Keratinocyte (primary cell): ENCODE data around the gene ZC3H12C. TPM values are rescaled to one million over a fixed set of nuclear protein-coding genes. Genes with fewer than 3 reads are reported as not detected.
A peak's percentile ranks its signal among the peaks of the same experiment; 100 is the strongest.

Experiments used
- DNase-seq: peaks from one replicate; pipeline ENCODE4 v3.0.0-alpha.2; 2011; ENCODE audit warnings: low read depth, missing footprints, low spot score
- FAIRE-seq: peaks from 2 replicates; lab custom pipeline; 2011; peaks lifted over from hg19 to GRCh38; lab: Jason Lieb, UNC
- H2AFZ ChIP-seq: 2 replicates; pipeline ENCODE4 v1.6.0; 2012; ENCODE audit warnings: low read length, control low read depth, inconsistent platforms; ENCODE audit not compliant: control insufficient read depth
- H3K27ac ChIP-seq: 2 replicates; pipeline ENCODE4 v1.5.1; 2011; ENCODE audit warnings: low read length; ENCODE audit not compliant: control insufficient read depth, insufficient read depth
- H3K27me3 ChIP-seq: 3 replicates; pipeline ENCODE4 v1.6.0; 2011; ENCODE audit warnings: low read length; ENCODE audit not compliant: control insufficient read depth, insufficient read depth; ENCODE audit errors: extremely low read depth
- H3K36me3 ChIP-seq, 2 experiments: 2 replicates in 1 of 2; 3 replicates in 1 of 2; pipeline ENCODE4 v1.5.1; 2011; ENCODE audit warnings: low read length in 2 of 2, mild to moderate bottlenecking in 1 of 2; ENCODE audit not compliant: control insufficient read depth in 2 of 2, insufficient read depth in 2 of 2; ENCODE audit errors: extremely low read depth in 1 of 2
- H3K4me1 ChIP-seq: 3 replicates; pipeline ENCODE4 v1.5.1; 2011; ENCODE audit warnings: low read length; ENCODE audit not compliant: control insufficient read depth, insufficient read depth; ENCODE audit errors: extremely low read depth
- H3K4me2 ChIP-seq: 3 replicates; pipeline ENCODE4 v1.6.0; 2011; ENCODE audit warnings: low read depth, low read length; ENCODE audit not compliant: control insufficient read depth, insufficient read depth; ENCODE audit errors: extremely low read depth
- H3K4me3 ChIP-seq, 3 experiments: fragments of 200-600 bp in 1 of 3; sonication (generic) in 1 of 3; 2 replicates in 2 of 3; 3 replicates in 1 of 3; pipeline ENCODE4 v1.5.1; 2011 to 2016; ENCODE audit warnings: low read length in 3 of 3, mild to moderate bottlenecking in 3 of 3, control low read depth in 2 of 3, inconsistent platforms in 1 of 3, low read depth in 1 of 3, mixed read lengths in 1 of 3, mixed run types in 1 of 3, moderate library complexity in 1 of 3; ENCODE audit not compliant: control insufficient read depth in 2 of 3, insufficient read depth in 2 of 3; ENCODE audit errors: extremely low read depth in 1 of 3
- H3K79me2 ChIP-seq: 2 replicates; pipeline ENCODE4 v1.6.0; 2012; ENCODE audit warnings: low read length; ENCODE audit not compliant: control insufficient read depth, insufficient read depth
- H3K9ac ChIP-seq: 3 replicates; pipeline ENCODE4 v1.6.0; 2011; ENCODE audit warnings: low read length; ENCODE audit not compliant: control insufficient read depth, insufficient read depth; ENCODE audit errors: extremely low read depth
- H3K9me1 ChIP-seq: 3 replicates; pipeline ENCODE4 v1.6.0; 2011; ENCODE audit warnings: low read length; ENCODE audit not compliant: control insufficient read depth, insufficient read depth; ENCODE audit errors: extremely low read depth
- H3K9me3 ChIP-seq: 2 replicates; pipeline ENCODE4 v1.5.1; 2012; ENCODE audit warnings: low read depth, low read length; ENCODE audit not compliant: control insufficient read depth
- H4K20me1 ChIP-seq: 3 replicates; pipeline ENCODE4 v1.6.0; 2011; ENCODE audit warnings: low read length; ENCODE audit not compliant: control insufficient read depth, insufficient read depth; ENCODE audit errors: extremely low read depth
- EZH2 ChIP-seq: IDR thresholded peaks from one replicate; pipeline ENCODE4 v1.6.1; 2012; ENCODE audit warnings: inconsistent platforms, mild to moderate bottlenecking, low read length, moderate library complexity
- dilution Hi-C: fragments of 300-500 bp; cut with MboI; formaldehyde crosslinking; loops from one replicate; pipeline ENCODE4 v1.7.0; 2020; ENCODE audit warnings: low sequenced_read_pairs; ENCODE audit not compliant: extremely low pct_ligation_motif_present
- polyA plus RNA-seq, 5 experiments: library from polyadenylated mRNA; depleted of rRNA in 3 of 5; stranded (reverse) in 3 of 5; stranded (forward) in 1 of 5; unstranded in 1 of 5; fragments of >200 nt; gene quantifications; 1 replicate in 1 of 5; 2 replicates in 3 of 5; 3 replicates in 1 of 5; pipeline versions ENCODE4 v1.2.1 to v1.2.3, GENCODE V29; 2011 to 2012; ENCODE audit warnings: missing spikeins in 2 of 5, low read depth in 1 of 5, low replicate concordance in 1 of 5
- TF ChIP-seq, protein P1 (sequence below), 3 experiments: IDR thresholded peaks in 1 of 3; conservative IDR thresholded peaks in 1 of 3; optimal IDR thresholded peaks in 1 of 3; 2 replicates in 2 of 3; 3 replicates in 1 of 3; pipeline versions ENCODE3 to v1.5.1; 2011; ENCODE audit warnings: low read length in 3 of 3, mild to moderate bottlenecking in 3 of 3, moderate library complexity in 2 of 3, control low read depth in 1 of 3, inconsistent platforms in 1 of 3; ENCODE audit not compliant: insufficient read depth in 2 of 3; ENCODE audit errors: extremely low read depth in 1 of 3

ZC3H12C gene
- polyA plus RNA-seq, 1 donor (not counting 4 experiments of a cell fraction or from before 2014, with no cell fraction given), result 13.9 TPM

DNA sequence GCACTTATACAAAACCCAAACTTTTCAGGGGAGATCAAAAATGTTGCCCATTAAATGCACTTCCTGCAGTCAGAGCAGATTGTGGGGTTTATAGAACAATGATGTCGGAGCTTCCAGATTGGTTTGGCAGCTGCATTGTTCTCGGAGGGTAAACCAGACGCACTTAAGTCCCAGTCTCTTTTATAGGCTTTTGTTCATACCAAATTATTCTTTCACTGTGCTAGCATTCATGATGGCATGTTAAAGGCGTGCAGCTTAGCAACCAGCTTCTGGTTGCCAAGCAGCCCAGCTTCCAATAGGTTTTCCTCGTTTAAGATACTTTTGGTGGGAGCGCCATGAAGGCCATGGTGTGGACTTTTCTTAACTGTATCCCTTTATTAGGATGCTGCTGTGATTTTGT, 40.9 kb downstream of the ZC3H12C start:
- Histone ChIP-seq H3K9me3 (no peaks in the 10 kb centered on the region), H3K9ac (no peak overlapping the region), H3K27me3 (no peaks in the 10 kb centered on the region), H3K9me1 (no peaks in the 10 kb centered on the region), H2AFZ (no peak overlapping the region), H3K4me1 (peaks cover 22% of the 10 kb centered on the region), H4K20me1 (no peaks in the 10 kb centered on the region), H3K27ac (no peak overlapping the region), H3K79me2 (peaks cover 24% of the 10 kb centered on the region), H3K4me3 (no peak overlapping the region), H3K36me3 (peaks cover 0 to 7% of the 10 kb centered on the region in 2 experiments), H3K4me2 (no peak overlapping the region)
- DNase-seq, result no peak
- dilution Hi-C loops, result no loop called here
- FAIRE-seq, result peak; percentile 69
- no peak for TF ChIP-seq EZH2
- TF ChIP-seq, protein P1, sequence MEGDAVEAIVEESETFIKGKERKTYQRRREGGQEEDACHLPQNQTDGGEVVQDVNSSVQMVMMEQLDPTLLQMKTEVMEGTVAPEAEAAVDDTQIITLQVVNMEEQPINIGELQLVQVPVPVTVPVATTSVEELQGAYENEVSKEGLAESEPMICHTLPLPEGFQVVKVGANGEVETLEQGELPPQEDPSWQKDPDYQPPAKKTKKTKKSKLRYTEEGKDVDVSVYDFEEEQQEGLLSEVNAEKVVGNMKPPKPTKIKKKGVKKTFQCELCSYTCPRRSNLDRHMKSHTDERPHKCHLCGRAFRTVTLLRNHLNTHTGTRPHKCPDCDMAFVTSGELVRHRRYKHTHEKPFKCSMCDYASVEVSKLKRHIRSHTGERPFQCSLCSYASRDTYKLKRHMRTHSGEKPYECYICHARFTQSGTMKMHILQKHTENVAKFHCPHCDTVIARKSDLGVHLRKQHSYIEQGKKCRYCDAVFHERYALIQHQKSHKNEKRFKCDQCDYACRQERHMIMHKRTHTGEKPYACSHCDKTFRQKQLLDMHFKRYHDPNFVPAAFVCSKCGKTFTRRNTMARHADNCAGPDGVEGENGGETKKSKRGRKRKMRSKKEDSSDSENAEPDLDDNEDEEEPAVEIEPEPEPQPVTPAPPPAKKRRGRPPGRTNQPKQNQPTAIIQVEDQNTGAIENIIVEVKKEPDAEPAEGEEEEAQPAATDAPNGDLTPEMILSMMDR (optimal IDR thresholded peaks at IDR 0.05 in 1 of 3, IDR thresholded peaks at IDR 0.05 in 1 of 3, conservative IDR thresholded peaks at IDR 0.05 in 1 of 3; ENCODE audit: extremely low read depth in 1 of 3, insufficient read depth in 2 of 3, low read length in 3 of 3), result no peak

GRCh38 chr11:110141812-110142211, 48.6 kb downstream of the ZC3H12C start:
- no peak for FAIRE-seq
- Histone ChIP-seq H3K9ac (no peak overlapping the region), H3K79me2 (peaks cover 24% of the 10 kb centered on the region), H3K36me3 (peaks cover 0 to 5% of the 10 kb centered on the region in 2 experiments), H2AFZ (no peak overlapping the region), H3K9me3 (no peaks in the 10 kb centered on the region), H3K4me3 (no peak overlapping the region), H3K9me1 (no peaks in the 10 kb centered on the region), H3K27me3 (no peaks in the 10 kb centered on the region), H4K20me1 (no peaks in the 10 kb centered on the region), H3K27ac (no peak overlapping the region), H3K4me1 (no peaks in the 10 kb centered on the region), H3K4me2 (no peak overlapping the region)
- dilution Hi-C loops, result no loop called here
- DNase-seq, result no peak
- TF ChIP-seq, protein P1 (optimal IDR thresholded peaks at IDR 0.05 in 1 of 3, IDR thresholded peaks at IDR 0.05 in 1 of 3, conservative IDR thresholded peaks at IDR 0.05 in 1 of 3; ENCODE audit: extremely low read depth in 1 of 3, insufficient read depth in 2 of 3, low read length in 3 of 3), result no peak
- no peak for TF ChIP-seq EZH2
